ENCODE results near the gene MAN1C1.
"Not testable (repeated sequence)": the region's sequence is repeated elsewhere in the genome, so short reads cannot be mapped to it uniquely, and the experiment has no call there.

MAN1C1 gene

DNA sequence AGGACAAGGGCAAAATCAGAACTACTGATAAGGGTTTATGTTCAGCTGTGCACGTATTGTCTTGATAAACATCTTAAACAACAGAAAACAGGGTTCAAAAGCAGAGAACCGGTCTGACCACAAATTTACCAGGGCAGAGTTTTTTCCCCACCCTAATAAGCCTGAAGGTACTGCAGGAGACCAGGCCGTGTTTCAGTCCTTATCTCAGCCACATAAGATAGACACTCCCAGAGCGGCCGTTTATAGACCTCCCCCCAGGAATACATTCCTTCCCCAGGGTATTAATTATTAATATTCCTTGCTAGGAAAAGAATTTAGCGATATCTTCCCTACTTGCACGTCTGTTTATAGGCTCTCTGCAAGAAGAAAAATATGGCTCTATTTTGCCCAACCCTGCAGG, 19.6 kb downstream of the MAN1C1 start:
- not testable (repeated sequence) for DNase-seq

- DNase-seq: no peak
These were observed 24.2 kb downstream of the MAN1C1 start for GRCh38 chr1:25640646-25641328.

- no peak for DNase-seq
These were observed 24.7 kb downstream of the MAN1C1 start for GRCh38 chr1:25641329-25641725.

DNA sequence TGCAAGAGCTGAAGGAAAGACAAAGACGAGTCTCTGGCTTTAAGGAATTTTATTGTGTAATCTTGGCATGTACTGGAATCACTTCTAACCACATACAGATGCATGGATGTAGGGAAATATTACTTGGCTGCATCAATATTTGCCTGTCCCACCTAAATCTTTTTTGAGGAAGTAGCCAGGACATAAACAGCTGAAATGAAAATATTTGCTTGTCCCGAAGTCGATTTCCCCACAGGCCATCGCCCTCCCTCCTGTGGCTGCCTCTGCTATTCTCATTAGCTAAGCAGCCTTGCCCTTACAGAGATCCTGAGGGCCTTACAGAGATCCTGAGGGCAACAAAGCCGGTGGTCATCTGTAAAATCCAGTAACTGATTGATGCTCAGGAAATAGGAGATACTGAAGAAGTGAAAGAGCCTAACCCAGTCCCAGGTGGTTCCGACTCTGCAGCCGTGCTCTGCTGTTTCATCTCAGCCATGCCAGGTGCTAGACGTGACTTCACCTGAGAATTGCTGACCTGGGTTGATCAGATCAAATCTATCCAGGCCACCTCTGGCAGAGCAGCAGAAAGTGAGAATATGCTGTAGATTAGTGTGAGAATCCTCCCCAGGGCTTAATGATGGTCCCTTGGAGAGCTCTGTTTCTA, 25.5 kb downstream of the MAN1C1 start:
- DNase-seq: no peak

DNA sequence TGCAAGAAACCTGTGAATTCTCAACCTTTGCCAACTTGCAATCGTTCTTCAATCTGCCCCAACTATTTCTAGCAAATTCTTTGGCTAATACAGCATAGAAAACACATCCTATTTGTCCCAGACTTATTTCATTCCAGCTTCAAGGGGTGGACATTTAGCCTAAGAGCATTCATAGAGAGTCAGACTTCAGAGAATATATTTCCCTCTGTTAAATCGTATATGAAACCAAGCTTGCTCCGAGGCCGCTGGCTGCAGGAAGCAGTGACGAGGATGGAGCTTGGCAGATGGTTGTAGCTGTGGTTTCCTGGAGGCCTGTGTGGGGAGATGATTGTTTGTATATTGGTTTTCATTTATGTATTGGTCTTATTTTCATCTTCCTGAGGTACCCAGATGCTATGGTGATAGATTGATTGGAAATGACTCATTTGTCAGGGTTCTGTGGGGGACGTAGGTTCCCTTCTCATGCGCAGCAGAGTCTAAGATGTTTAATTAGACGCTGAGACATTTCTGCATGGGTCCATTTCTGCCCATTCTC, 26.1 kb downstream of the MAN1C1 start:
- no peak for DNase-seq

GRCh38 chr1:25643929-25644328, 27.3 kb downstream of the MAN1C1 start:
- no peak for DNase-seq

DNA sequence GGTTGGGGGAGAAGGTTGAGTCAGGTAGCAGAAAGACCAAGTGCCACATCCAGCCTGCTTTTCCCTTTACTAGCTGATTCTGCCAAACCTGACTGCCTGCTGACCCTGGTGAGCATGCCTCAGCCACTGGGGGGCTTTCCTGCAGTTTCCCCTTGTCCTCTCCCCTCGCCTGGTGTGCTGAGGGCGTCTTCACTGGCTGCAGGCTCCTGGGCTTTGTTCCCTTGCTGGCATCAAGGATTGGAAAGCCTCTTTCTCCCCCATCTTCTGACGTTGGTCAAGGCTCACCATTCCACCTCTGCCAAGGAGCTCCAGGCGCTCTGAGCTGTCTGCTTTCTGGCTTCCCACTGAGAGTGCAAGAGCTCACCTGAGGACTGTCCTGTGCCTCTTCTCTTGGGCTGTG, 28.4 kb downstream of the MAN1C1 start:
- DNase-seq: no peak

- no peak for DNase-seq
These were observed 29.2 kb downstream of the MAN1C1 start for GRCh38 chr1:25645637-25646400.

- DNase-seq: no peak
These were observed 30.5 kb downstream of the MAN1C1 start for GRCh38 chr1:25647106-25647505.

GRCh38 chr1:25647863-25648262, 31.3 kb downstream of the MAN1C1 start:
- DNase-seq: no peak

DNA sequence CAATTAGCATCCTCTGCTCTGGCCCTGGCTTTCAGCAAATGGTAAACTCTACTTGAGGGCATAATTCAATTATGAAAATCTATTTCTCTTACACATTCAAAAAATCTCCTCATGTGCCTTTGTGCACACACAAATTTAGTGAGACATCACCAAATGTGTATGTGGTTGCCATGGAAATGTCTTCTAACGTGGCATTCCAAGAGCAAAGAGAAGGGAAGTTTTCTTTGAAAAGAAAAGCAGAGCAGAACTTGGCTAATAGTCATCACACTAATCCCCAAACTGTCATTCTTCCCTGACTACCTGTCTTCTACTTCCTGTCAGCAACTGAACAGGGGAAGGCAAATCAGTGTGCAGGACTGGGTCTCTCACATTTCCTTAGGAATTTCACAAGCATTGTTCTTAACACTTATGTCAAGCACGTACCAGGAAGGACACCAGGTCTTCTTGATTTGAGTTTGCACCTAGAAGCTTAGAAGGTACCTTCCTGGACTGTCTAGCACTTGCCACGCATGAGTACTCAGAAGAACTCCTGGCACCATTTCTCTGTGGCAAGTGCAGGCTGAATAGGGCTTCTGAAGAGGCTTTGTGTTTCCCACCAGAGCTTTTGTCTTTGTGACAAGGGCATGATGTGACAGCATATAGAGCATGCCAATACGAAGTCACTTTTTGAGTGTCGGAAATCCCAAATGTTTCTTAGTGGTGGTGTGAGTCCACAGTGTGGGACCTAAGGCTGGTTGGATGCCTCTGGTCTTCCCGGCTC, 32.3 kb downstream of the MAN1C1 start:
- DNase-seq: no peak

- DNase-seq: no peak
These were observed 33.1 kb downstream of the MAN1C1 start for GRCh38 chr1:25649505-25650288.

- no peak for DNase-seq
These were observed 33.6 kb downstream of the MAN1C1 start for GRCh38 chr1:25650289-25650576.

DNA sequence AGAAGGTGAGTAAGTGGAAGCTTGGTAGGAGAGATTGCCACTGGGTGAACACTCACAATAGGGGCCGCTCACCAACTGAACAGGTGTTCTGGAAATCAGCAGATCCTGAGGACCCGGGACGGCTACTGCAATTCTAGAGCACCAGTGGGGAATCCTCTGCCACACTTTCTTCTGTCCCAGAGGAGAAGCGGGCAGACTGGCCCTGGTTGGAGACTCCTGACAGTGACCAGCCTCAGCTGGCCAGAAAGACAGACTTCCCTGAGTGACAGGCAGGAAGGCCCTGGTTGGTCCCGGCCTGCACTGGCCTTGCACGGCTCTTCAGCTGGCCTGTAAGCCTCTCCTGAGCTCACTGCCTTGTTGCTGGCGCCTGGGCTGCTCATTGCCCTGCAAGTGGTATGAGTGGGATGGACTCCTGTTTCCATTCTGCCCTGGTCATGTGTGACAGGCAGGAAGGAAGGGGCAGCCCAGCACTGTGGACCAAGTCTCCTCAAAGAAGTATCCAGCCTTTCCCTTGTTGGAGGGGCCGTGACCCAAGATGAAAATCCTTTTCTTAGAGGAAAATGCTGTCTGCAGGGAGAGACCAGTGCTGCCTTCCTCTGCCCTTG, 34.5 kb downstream of the MAN1C1 start:
- no peak for DNase-seq

DNA sequence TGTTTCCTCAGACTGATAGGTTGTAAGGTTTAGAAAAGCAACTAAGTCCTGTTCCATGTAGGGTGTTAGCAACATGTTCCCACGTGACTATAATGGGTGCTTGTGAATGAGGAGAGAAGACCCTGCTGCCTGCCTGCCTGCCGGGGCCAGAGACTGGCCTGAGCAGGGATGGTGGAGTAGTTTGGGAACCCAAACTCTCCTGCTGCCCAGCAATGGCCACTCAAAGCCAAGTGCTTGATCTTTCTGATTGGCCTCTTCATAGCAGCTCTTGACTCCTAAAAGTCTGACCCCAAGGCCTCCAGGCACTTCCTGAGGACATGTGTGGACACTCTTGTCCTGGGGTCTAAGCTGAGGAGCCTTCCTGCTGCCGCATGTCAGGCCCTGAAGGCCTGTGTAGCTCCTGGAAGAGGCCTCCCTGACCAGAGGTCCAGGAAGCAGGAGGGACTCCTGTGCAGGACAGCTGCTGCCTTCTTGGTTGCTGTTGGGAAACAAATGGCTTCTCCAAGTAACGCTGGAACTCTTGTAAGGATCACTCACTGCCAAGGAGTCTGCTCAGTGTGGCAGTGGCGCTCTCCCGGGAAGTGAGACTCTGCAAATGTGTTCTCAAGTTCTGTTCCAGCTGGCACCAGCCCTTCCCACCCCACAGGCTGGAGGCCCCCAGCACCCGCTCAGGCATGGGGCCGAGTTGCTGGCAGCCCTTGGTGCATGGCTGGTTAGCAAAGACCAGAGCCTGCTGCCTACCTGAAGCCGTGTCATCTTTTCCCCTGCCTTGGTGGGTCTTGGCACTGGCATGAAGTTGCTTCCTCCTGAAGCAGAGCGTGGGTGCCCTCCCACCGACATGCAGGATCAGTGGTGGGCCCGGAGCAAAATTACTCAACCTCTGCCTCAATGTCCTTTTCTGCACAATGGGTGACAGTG, 35.5 kb downstream of the MAN1C1 start:
- DNase-seq: no peak

- no peak for DNase-seq
These were observed 37.0 kb downstream of the MAN1C1 start for GRCh38 chr1:25653558-25653957.

DNA sequence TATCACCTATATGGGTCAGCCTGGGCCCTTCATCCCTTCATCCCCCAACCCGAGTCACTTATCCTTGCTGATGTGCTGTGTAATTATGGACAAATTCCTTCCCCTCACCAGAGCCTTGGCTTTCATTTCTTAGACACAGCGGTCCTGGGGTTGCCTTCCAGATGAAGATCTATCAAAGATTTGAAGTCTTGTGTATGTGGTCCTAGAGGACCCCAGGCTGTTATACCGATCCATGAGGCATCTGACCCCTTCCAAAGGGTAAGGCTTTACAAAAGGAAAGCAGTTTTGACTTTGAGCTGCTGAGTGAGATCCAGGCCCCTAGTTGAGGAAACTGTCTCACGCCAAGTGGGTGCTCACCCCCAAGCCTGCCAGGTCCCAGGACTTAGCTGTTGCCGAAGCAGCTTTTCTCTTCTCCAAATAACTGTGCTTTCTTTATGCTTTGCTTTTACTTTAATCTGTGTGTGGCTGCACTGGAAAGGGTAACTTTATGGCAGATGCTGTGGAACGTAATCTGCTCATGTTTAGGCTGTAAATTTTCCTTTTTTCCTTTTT, 37.6 kb downstream of the MAN1C1 start:
- DNase-seq: no peak

- no peak for DNase-seq
These were observed 40.7 kb downstream of the MAN1C1 start for GRCh38 chr1:25657121-25657882.

GRCh38 chr1:25657883-25658760, 41.5 kb downstream of the MAN1C1 start:
- DNase-seq: no peak

Measured in NCI-H1436 (cell line).